Colonic mucosa (tissue), 2 donors: ENCODE measurements around the gene MIDN. TPM values are rescaled to one million over a fixed set of nuclear protein-coding genes. Genes with fewer than 3 reads are reported as not detected.

Source experiments
- total RNA-seq, 2 donors: library from RNA; stranded (reverse); fragmentation: NEBNext Ultra II Directional in 1 of 2; extraction: Animal tissue kit (Norgen Biotek cat#: 25700) in 1 of 2; gene quantifications; one replicate each; pipeline ENCODE4 v1.2.1, GENCODE V29; 2021
- donor health status: DM: no; HTN: no; CAD: no.
- donor health status: DM: no; HTN: no; CAD: no.

MIDN gene
- total RNA-seq, 2 donors from 2014 or later: 172 to 177 TPM

Other genes with a start within 250 kb of the MIDN start
- not detected for gene GRIN3B, start 248.2 kb upstream of the MIDN start, total RNA-seq
- gene TMEM259, start 227.5 kb upstream of the MIDN start, total RNA-seq: 100 to 1,000 TPM; 170 to 235 TPM
- gene RNU6-2, start 227.1 kb upstream of the MIDN start, total RNA-seq: not detected
- gene CNN2, start 222.0 kb upstream of the MIDN start, total RNA-seq: 100 to 1,000 TPM; 108 to 132 TPM
- gene ABCA7, start 208.5 kb upstream of the MIDN start, total RNA-seq: 10 to 100 TPM; 23.9 to 31.6 TPM
- 10 to 100 TPM; 27.4 to 37.9 TPM for gene ARHGAP45, start 181.4 kb upstream of the MIDN start, total RNA-seq
- gene POLR2E, start 153.2 kb upstream of the MIDN start, total RNA-seq: 100 to 1,000 TPM; 135 to 245 TPM
- 100 to 1,000 TPM; 187 to 189 TPM for gene GPX4, start 144.6 kb upstream of the MIDN start, total RNA-seq
- gene SBNO2, start 74.3 kb upstream of the MIDN start, total RNA-seq: 10 to 100 TPM; 65.5 to 77.1 TPM
- 100 to 1,000 TPM in 1 of 2 donors, 10 to 100 TPM in 1; 76.3 to 103 TPM for gene STK11, start 42.8 kb upstream of the MIDN start, total RNA-seq
- gene CBARP, start 10.6 kb upstream of the MIDN start, total RNA-seq: under 1 TPM; 0.22 to 0.48 TPM
- 100 to 1,000 TPM; 359 to 627 TPM for gene ATP5F1D, start 6.8 kb upstream of the MIDN start, total RNA-seq
- 100 to 1,000 TPM; 163 to 179 TPM for gene CIRBP, start 20.7 kb downstream of the MIDN start, total RNA-seq
- gene FAM174C, start 26.9 kb downstream of the MIDN start, total RNA-seq: 100 to 1,000 TPM in 1 of 2 donors, 10 to 100 TPM in 1; 41.8 to 114 TPM
- 10 to 100 TPM; 72.8 to 86.1 TPM for gene EFNA2, start 37.3 kb downstream of the MIDN start, total RNA-seq
- 100 to 1,000 TPM; 192 to 244 TPM for gene NDUFS7, start 135.3 kb downstream of the MIDN start, total RNA-seq
- gene GAMT, start 153.0 kb downstream of the MIDN start, total RNA-seq: 1 to 10 TPM; 3.3 to 3.7 TPM
- 100 to 1,000 TPM in 1 of 2 donors, 10 to 100 TPM in 1; 92.9 to 210 TPM for gene DAZAP1, start 159.0 kb downstream of the MIDN start, total RNA-seq
- gene RPS15, start 189.8 kb downstream of the MIDN start, total RNA-seq: 1,000 to 10,000 TPM; 1,055 to 1,445 TPM
- gene APC2, start 201.5 kb downstream of the MIDN start, total RNA-seq: under 1 TPM; 0.05 to 0.42 TPM
- 10 to 100 TPM; 27.3 to 46.9 TPM for gene C19orf25, start 230.6 kb downstream of the MIDN start, total RNA-seq
- gene PCSK4, start 241.8 kb downstream of the MIDN start, total RNA-seq: 1 to 10 TPM; 4.1 to 5.8 TPM
- gene REEP6, start 242.6 kb downstream of the MIDN start, total RNA-seq: 1 to 10 TPM; 5.0 to 6.4 TPM